Measurements from ENCODE around the gene MAGT1. TPM values are rescaled to one million over a fixed set of nuclear protein-coding genes. Genes with fewer than 3 reads are reported as not detected.
A peak's percentile ranks its signal among the peaks of the same experiment; 100 is the strongest.
"Not testable (repeated sequence)": the region's sequence is repeated elsewhere in the genome, so short reads cannot be mapped to it uniquely, and the experiment has no call there.

The MAGT1 gene
- total RNA-seq, 1 experiment from 2014 or later, result 164 TPM

DNA sequence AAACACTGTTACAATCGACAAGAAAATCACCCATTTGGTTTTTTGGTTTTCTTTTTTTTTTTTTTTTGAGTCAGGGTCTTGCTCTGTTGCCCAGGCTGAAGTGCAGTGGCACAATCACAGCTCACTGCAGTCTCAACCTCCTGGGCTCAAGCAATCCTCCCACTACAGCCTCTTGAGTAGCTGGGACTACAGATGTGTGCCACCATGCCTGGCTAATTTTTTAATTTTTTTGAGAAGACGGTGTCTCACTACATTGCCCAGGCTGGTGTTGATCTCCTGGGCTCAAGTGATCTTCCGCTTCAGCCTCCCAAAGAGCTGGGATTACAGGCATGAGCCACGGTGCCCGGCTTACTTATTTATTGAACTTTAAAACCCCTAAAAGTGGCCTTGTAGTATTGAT is 63.7 kb downstream of the MAGT1 start:
- DNase-seq (ENCODE audit: low read depth), result not testable (repeated sequence)

DNA sequence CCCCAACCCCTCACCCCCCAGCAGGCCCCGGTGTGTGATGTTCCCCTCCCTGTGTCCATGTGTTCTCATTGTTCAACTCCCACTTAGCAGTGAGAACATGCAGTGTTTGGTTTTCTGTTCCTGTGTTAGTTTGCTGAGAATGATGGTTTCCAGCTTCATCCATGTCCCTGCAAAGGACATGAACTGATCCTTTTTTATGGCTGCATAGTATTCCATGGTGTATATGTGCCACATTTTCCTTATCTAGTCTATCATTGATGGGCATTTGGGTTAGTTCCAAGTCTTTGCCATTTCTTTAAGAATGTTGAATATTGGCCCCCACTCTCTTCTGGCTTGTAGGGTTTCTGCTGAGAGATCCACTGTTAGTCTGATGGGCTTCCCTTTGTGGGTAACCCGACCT is 73.2 kb downstream of the MAGT1 start:
- not testable (repeated sequence) for DNase-seq (ENCODE audit: low read depth)

DNA sequence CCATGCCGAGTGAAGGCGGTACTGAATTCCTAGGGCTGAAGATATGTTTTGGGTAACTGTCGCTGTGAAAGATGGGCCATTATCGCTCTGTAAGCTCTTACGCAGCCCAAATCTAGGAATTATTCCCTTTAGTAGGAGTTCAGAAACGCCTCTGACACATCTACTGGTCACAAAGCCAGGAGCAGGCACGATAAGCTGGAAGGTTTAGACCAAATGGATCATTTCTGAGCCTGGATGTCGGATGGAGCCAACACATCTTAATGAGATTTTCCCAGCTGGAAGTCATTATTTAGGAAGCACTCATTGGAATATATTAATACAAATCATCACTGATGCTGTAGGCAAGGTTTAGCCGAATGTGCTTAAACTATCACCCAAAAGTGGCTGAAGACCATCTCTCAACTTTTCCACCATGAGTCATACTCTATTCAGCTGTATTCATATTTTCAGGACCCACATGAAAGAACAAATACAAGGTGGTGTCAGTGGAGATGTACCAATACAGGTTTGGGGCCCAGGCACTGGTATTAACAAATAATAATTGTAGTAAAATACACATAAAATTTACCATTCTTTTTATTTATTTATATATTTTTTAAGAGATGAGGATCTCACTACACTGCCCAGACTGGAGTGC is 75.0 kb downstream of the MAGT1 start:
- DNase-seq (ENCODE audit: low read depth), result no peak

DNA sequence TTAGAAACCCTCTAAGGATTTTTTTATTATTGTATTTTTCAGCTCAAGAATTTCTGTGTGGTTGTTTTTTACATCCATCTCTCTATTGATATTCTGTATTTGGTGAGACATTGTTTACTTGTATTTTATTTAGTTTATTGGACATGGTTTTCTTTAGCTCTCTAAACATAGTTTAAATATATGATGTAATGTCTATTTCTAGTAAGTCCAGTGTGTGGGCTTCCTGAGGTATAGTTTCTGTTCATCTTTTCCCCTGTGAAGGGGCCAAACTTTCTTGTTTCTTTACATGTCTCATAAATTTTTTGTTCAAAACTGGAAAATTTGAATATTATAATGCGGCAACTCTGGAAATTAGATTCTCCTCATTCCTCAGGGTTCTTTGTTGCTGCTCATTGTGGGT is 81.0 kb downstream of the MAGT1 start:
- no peak for DNase-seq (ENCODE audit: low read depth)

DNA sequence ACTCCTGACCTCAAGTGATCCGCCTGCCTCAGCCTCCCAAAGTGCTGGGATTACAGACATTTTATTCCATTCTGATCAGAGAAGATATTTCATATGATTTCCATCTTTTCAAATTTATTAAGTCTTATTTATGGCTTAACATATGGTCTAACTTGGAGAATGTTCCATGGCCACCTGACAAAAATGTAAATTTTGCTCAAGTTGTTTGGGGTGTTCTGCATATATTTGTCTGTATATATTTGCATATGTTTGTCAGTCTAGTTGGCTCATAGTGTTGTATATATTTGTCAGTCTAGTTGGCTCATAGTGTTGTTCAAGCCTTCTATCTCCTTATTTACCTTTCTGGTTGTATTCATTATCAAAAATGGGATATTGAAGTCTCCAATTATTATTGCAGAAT is 93.0 kb downstream of the MAGT1 start:
- DNase-seq (ENCODE audit: low read depth), result no peak

DNA sequence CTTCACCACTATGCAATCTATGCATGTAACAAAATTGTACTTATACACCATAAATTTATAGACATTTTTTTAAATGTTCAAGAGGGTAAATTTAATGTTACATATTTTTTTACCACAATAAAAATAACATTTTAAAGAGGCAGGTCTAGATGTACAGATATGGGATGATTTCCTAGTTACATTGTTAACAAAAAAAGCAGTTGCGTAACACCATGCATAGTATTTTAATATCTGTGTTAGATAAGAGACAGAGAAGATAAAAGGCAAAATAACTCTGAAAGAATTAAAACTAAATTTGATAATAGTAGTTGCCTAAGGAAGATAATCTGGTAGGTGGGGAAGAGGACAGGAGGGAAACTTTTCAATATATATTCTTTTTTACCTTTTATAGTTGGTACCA is 100.1 kb downstream of the MAGT1 start:
- DNase-seq (ENCODE audit: low read depth), result no peak

DNA sequence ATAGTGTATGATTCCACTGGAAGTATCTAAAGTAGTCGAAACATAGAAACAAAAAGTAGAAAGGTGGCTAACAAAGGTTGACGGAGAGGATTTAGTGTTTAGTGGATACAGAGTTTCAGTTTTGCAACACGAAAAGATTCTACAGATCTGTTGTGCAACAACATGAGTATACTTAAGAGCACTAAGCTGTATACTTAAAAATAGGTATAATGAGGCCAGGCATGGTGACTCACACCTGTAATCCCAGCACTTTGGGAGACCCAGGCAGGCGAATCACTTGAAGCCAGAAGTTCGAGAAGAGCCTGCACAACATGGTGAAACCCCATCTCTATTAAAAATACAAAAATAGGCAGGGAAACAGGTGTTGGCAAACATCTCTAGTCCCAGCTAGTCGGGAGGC is 101.3 kb downstream of the MAGT1 start:
- DNase-seq (ENCODE audit: low read depth), result no peak

DNA sequence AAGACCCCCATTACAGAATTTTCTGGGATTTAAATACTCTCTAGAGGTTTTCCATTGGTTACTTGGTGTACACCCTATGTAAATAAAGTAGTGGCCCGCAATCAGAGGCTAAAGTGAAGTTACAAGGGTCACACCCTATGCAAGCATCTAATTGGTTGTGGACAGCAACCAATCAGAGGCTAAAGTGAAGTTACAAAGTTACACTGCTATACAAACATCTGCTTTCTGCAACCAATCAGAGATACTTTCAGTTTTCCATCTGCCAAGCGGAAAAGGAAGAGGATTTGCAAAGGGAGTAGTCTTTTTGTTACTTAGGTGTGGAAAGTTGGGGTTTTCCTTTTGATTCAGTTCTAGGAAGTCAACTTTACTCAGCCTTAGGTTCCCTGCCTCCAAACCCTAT is 107.2 kb downstream of the MAGT1 start:
- DNase-seq (ENCODE audit: low read depth), result peak; percentile 68

DNA sequence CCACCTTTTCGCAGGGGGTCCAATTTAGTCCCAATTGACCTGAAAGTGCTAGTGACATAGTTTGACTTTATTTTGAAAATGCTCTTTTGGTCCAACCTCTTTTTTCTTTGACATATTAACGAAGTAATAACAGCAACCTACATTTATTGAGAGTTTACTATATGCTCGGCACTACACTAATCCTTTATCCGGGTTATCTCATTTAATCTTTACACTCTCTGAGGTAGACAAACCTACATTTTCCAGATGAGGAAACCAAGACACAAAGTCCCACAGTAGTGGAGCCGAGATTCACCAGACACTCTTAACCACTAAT is 108.9 kb downstream of the MAGT1 start:
- DNase-seq (ENCODE audit: low read depth), result no peak

DNA sequence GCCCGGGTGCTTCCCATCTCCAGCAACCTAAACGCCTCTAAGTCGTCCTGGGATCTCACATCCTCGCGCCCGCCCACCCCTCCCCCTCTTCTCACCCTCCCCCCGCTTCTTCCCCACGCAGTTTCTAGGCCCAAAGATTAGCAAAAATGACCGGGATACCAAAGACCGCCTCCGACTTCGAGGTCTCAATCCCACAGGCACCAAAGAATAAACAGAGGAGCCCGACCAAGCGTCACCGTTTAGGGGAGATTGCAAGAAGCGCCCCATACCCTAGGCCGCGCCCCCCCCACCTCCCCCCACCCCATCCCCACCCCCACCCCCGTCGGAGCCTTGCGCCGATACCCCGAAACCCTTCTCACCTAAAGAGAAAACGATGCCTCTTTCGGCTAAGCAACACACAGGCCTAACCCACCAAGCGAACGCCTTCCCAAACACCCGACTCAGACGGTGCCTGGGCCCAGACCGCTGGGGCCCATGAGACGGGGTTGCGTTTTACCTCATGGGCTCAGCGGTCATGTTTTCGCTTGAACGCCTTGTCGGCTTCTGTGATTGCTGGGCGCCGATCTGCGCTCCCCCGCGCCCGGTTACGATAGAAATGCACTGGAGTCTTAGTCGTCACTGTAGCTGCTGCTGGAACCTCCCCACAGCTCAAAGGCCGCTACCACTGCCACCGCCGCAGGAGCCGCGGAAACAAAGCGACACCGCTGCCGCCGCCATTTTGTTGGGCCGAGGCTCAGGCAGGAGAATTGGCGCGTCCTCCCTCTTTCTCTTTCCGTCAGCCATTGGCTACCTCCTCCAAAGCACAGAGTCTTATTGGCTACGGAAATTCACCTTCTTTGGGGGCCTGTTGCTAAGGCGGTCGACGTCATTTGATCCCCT is 109.5 kb downstream of the MAGT1 start, which contains the start of gene ATRX:
TSS of gene ATRX (minus strand) at position 731 of the 879 bp plus-strand sequence. CDS start at position 516, 215 bp downstream.
- peak; percentile 88 for DNase-seq (ENCODE audit: low read depth)

DNA sequence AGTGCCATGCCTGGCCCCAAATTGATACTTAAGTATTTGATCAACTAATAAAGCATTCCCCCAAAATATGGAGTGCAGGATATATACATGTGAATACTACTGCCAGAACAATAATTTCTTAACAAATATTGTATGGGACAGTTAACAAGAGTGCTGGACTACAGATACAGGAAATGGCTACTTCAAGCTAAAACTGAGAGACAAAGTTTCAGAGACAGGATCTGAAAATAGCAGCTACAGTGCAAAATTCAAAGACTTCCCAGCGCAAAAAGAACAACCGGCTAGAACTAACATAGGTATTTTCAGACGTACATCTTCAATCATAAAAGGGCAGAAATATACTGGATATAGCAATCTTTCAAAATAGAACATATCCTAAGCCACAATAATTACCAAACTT is 115.5 kb downstream of the MAGT1 start:
- no peak for DNase-seq (ENCODE audit: low read depth)

DNA sequence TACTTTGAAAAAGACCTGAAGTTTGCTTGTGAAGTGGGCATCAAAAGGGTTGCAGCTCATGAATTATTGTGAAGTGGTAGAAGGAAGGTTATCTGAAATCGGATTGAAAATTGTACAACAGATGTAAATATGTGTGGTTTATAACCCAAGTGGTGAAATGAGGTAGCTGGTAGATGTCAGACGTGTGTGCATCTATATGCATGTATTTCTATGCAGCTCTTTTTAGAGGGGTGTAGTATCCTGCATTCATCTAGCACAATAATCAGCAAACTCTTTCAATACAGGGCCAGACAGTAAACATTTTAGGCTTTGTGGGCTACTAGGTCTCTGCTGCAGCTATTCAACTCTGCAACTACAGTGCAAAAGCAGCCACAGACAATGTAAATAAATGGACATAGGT is 118.6 kb downstream of the MAGT1 start:
- no peak for DNase-seq (ENCODE audit: low read depth)

Other genes with a start within 250 kb of the MAGT1 start
- gene ATRX, start 109.2 kb downstream of the MAGT1 start, total RNA-seq (2014; rRNA removed; shearing (Covaris generic)), result 48.9 and 82.6 TPM in 2 replicates
- gene COX7B, start 4.0 kb upstream of the MAGT1 start, total RNA-seq (2014; rRNA removed; shearing (Covaris generic)), result 915 and 1,058 TPM in 2 replicates
- gene ATP7A, start 15.3 kb upstream of the MAGT1 start, total RNA-seq (2014; rRNA removed; shearing (Covaris generic)), result 14.1 and 15.0 TPM in 2 replicates
- not detected in 2 replicates for gene PGAM4, start 74.2 kb upstream of the MAGT1 start, total RNA-seq (2014; rRNA removed; shearing (Covaris generic))
- 1,280 and 1,342 TPM in 2 replicates for gene PGK1, start 208.8 kb upstream of the MAGT1 start, total RNA-seq (2014; rRNA removed; shearing (Covaris generic))
- gene TAF9B, start 244.2 kb upstream of the MAGT1 start, total RNA-seq (2014; rRNA removed; shearing (Covaris generic)), result 34.2 and 47.3 TPM in 2 replicates